ENCODE data around the gene NKAIN2.

NKAIN2 gene

DNA sequence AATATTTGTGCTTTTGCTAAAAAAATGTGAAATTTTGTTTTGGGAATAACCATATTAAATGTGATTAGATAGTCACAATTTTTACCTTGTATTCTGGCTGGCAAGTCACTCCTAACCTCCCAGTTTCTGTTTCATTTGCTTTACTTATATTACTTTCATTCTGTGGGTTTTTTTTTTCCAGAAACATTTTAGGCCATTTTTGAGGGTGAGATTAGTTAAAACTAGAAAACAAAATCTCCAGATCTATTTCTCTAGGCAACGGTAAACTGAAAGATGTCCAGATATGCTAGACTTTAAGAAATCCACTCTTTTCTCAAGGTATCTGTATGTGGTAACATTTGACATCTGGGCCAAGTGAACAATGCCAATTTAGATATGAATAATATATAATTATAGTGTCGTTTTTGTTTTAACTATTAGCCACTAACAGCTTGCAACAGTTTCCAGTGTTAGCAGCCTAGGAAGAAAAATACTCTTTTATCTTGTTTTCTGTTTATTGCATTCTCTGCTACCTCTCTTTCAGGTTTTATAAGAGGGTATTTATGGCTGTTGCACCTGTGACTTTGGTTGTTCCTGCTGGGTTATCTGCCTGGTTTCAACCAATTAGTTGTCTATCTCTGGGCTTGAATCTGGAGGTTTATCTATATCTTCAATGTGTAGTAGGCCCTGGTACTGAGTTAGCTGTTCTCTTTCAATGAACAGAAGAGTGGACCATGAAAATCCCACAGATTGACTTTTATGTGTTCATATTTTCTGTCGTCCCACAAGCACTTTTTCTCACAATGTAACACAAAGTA, 260.9 kb downstream of the NKAIN2 start:
- Histone ChIP-seq H3K9me2 (replicated peaks; ENCODE audit: insufficient read depth, low read length) (no peaks in the 10 kb centered on the region), H3K9me3 (ENCODE audit: insufficient read depth, low read length) (no peaks in the 10 kb centered on the region), H3K4me2 (ENCODE audit: low read depth, low read length, poor library complexity, severe bottlenecking) (no peak overlapping the region), H3K4me3 (ENCODE audit: insufficient read depth, low read length, poor library complexity, severe bottlenecking) (no peak overlapping the region), H3K9ac (ENCODE audit: low read length) (no peak overlapping the region), H3K27me3 (ENCODE audit: low read length) (no peaks in the 10 kb centered on the region), H3K27ac (ENCODE audit: low read depth, low read length) (no peak overlapping the region), H3F3A (ENCODE audit: insufficient read depth) (no peaks in the 10 kb centered on the region), H3K79me2 (ENCODE audit: insufficient read depth, low read length) (no peaks in the 10 kb centered on the region), H4K20me1 (ENCODE audit: low read depth, low read length) (no peaks in the 10 kb centered on the region), H3K36me3 (ENCODE audit: low read length) (no peaks in the 10 kb centered on the region), H2AFZ (ENCODE audit: low read depth, low read length, severe bottlenecking) (no peak overlapping the region)
- no peak for TF ChIP-seq CTCF (IDR thresholded peaks at IDR 0.05; ENCODE audit: insufficient read depth, low read length, poor library complexity, severe bottlenecking)
- no peak for TF ChIP-seq EZH2phosphoT487 (conservative IDR thresholded peaks at IDR 0.05; ENCODE audit: low read length)

GRCh38 chr6:124066269-124066668, 262.6 kb downstream of the NKAIN2 start:
- no peaks in the 10 kb centered on the region for H3K9me2 ChIP-seq (replicated peaks; ENCODE audit: insufficient read depth, low read length)
- TF ChIP-seq CTCF (IDR thresholded peaks at IDR 0.05; ENCODE audit: insufficient read depth, low read length, poor library complexity, severe bottlenecking) (no peak), EZH2phosphoT487 (conservative IDR thresholded peaks at IDR 0.05; ENCODE audit: low read length) (no peak)
- H4K20me1 ChIP-seq (ENCODE audit: low read depth, low read length) = no peaks in the 10 kb centered on the region
- no peaks in the 10 kb centered on the region for H3K27me3 ChIP-seq (ENCODE audit: low read length)
- H3K9ac ChIP-seq (ENCODE audit: low read length) = no peak overlapping the region
- H2AFZ ChIP-seq (ENCODE audit: low read depth, low read length, severe bottlenecking) = no peak overlapping the region
- H3F3A ChIP-seq (ENCODE audit: insufficient read depth) = no peaks in the 10 kb centered on the region
- no peak overlapping the region for H3K4me3 ChIP-seq (ENCODE audit: insufficient read depth, low read length, poor library complexity, severe bottlenecking)
- no peaks in the 10 kb centered on the region for H3K36me3 ChIP-seq (ENCODE audit: low read length)
- H3K4me2 ChIP-seq (ENCODE audit: low read depth, low read length, poor library complexity, severe bottlenecking) = no peak overlapping the region
- H3K27ac ChIP-seq (ENCODE audit: low read depth, low read length) = no peak overlapping the region
- H3K79me2 ChIP-seq (ENCODE audit: insufficient read depth, low read length) = no peaks in the 10 kb centered on the region
- H3K9me3 ChIP-seq (ENCODE audit: insufficient read depth, low read length) = no peaks in the 10 kb centered on the region

DNA sequence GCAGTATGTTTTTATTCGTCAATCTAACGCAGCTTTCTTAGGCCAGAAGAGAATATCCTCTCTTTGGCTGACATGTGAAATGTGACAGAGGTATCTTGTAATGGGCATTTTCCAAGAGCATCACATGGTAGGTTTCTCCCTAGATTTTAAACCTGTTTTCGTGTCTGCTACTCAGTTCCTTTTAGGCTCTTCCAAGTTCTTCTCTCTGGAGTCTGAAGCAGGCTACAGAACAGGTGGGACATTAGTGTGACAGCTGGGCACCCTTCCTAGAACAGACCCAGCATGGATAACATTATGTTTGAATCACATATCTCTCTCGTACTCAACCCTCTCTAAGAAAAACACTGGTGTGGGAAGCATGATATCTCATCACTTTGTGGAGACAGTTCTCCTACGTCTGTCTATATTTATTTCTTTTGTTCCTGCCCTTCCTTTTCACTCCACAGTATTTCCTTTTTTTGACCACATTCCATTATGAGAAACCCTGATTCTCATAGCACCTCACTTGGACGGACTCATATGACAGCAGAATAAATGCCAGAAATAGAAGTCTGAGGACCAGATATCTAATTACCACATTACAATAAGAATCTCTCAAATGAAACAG, 263.4 kb downstream of the NKAIN2 start:
- Histone ChIP-seq H3K36me3 (ENCODE audit: low read length) (no peaks in the 10 kb centered on the region), H3K79me2 (ENCODE audit: insufficient read depth, low read length) (no peaks in the 10 kb centered on the region), H3K27ac (ENCODE audit: low read depth, low read length) (no peak overlapping the region), H3K9me2 (replicated peaks; ENCODE audit: insufficient read depth, low read length) (no peaks in the 10 kb centered on the region), H3K4me3 (ENCODE audit: insufficient read depth, low read length, poor library complexity, severe bottlenecking) (no peak overlapping the region), H3K9ac (ENCODE audit: low read length) (no peak overlapping the region), H3F3A (ENCODE audit: insufficient read depth) (no peaks in the 10 kb centered on the region), H2AFZ (ENCODE audit: low read depth, low read length, severe bottlenecking) (no peak overlapping the region), H4K20me1 (ENCODE audit: low read depth, low read length) (no peaks in the 10 kb centered on the region), H3K4me2 (ENCODE audit: low read depth, low read length, poor library complexity, severe bottlenecking) (no peak overlapping the region), H3K9me3 (ENCODE audit: insufficient read depth, low read length) (no peaks in the 10 kb centered on the region), H3K27me3 (ENCODE audit: low read length) (no peaks in the 10 kb centered on the region)
- TF ChIP-seq EZH2phosphoT487 (conservative IDR thresholded peaks at IDR 0.05; ENCODE audit: low read length) (no peak), CTCF (IDR thresholded peaks at IDR 0.05; ENCODE audit: insufficient read depth, low read length, poor library complexity, severe bottlenecking) (no peak)
